Stomach (tissue), 4 donors: ENCODE results near the gene KCTD14.

ENCODE experiments used
- CTCF ChIP-seq, 7 experiments: fragments of 450-650 bp in 4 of 7; fragments of 200-600 bp in 3 of 7; sonication (generic) in 3 of 7; IDR thresholded peaks; one replicate each; pipeline ENCODE4 v1.5.1; 2016 to 2019; ENCODE audit warnings: antibody characterized with exemption in 7 of 7, control low read depth in 2 of 7, mild to moderate bottlenecking in 1 of 7
- EP300 ChIP-seq: sonication (generic); formaldehyde crosslinking; IDR thresholded peaks from one replicate; pipeline ENCODE4 v1.6.1; 2017; ENCODE audit warnings: antibody characterized with exemption
- POLR2A ChIP-seq, 4 donors: fragments of 450-650 bp; IDR thresholded peaks; one replicate each; pipeline ENCODE4 v1.6.1; 2016; ENCODE audit warnings: antibody characterized with exemption in 4 of 4, control low read depth in 2 of 4, mild to moderate bottlenecking in 1 of 4, moderate library complexity in 1 of 4

- TF ChIP-seq CTCF (IDR thresholded peaks at IDR 0.05): no peak
- TF ChIP-seq POLR2A (IDR thresholded peaks at IDR 0.05): no peak
- no peak for TF ChIP-seq EP300
Measured at GRCh38 chr11:78036313-78036712, 13.2 kb upstream of the KCTD14 start.
